Measurements from ENCODE around the gene ZFP14. TPM values are rescaled to one million over a fixed set of nuclear protein-coding genes. Genes with fewer than 3 reads are reported as not detected.

ZFP14 gene
- total RNA-seq, 1 experiment from 2014 or later: 7.9 TPM

DNA sequence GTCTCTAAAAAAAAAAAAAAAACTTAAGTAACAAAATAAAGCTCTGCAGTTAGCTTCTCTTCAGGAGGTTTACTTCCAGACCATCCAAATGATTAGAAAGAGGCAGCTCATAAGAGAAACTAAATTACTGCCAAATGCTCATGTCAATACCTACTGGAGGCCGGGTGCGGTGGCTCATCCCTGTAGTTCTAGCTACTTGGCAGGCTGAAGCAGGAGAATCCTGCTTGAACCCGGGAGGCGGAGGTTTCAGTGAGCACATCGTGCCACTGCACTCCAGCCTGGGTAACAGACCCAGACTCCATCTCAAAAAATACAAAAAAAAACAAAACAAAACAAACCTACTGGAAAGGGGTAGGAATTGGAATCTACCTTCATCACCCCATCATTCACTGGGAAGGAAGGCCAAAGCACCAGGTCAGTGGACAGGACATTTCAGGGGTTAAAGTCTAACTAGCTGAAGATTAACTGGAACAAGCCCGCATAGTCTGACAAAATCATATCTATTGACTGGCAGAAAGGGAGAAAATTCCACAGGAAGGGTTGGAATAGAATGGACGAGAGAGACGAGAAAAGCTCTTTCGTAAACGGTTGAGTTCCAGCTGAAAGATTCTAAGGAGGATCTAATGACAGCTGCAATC lies 1.3 kb downstream of the ZFP14 start:
- POLR2A ChIA-PET: no interaction called here
- H3K4me3 Mint-ChIP-seq: peak overlapping the region; percentile 85
- TF ChIP-seq FOXK1 (CRISPR knock-in tag; IDR thresholded peaks at IDR 0.05) (no peak), HMGXB4 (CRISPR knock-in tag; IDR thresholded peaks at IDR 0.05) (no peak), NR1H2 (CRISPR knock-in tag; IDR thresholded peaks at IDR 0.05) (no peak), ZNF416 (CRISPR knock-in tag; IDR thresholded peaks at IDR 0.05) (no peak), JAZF1 (CRISPR knock-in tag; IDR thresholded peaks at IDR 0.05) (no peak), IRF1 (CRISPR knock-in tag; IDR thresholded peaks at IDR 0.05) (no peak), STAT6 (CRISPR knock-in tag; conservative IDR thresholded peaks at IDR 0.05; ENCODE audit: low read depth) (no peak), RORB (CRISPR knock-in tag; IDR thresholded peaks at IDR 0.05) (no peak), TEAD1 (CRISPR knock-in tag; IDR thresholded peaks at IDR 0.05) (no peak), ZNF396 (CRISPR knock-in tag; IDR thresholded peaks at IDR 0.05; ENCODE audit: borderline replicate concordance) (no peak)
- TF ChIP-seq, protein P1, sequence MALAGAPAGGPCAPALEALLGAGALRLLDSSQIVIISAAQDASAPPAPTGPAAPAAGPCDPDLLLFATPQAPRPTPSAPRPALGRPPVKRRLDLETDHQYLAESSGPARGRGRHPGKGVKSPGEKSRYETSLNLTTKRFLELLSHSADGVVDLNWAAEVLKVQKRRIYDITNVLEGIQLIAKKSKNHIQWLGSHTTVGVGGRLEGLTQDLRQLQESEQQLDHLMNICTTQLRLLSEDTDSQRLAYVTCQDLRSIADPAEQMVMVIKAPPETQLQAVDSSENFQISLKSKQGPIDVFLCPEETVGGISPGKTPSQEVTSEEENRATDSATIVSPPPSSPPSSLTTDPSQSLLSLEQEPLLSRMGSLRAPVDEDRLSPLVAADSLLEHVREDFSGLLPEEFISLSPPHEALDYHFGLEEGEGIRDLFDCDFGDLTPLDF (CRISPR knock-in tag; IDR thresholded peaks at IDR 0.05): no peak
- TF ChIP-seq, protein P2, sequence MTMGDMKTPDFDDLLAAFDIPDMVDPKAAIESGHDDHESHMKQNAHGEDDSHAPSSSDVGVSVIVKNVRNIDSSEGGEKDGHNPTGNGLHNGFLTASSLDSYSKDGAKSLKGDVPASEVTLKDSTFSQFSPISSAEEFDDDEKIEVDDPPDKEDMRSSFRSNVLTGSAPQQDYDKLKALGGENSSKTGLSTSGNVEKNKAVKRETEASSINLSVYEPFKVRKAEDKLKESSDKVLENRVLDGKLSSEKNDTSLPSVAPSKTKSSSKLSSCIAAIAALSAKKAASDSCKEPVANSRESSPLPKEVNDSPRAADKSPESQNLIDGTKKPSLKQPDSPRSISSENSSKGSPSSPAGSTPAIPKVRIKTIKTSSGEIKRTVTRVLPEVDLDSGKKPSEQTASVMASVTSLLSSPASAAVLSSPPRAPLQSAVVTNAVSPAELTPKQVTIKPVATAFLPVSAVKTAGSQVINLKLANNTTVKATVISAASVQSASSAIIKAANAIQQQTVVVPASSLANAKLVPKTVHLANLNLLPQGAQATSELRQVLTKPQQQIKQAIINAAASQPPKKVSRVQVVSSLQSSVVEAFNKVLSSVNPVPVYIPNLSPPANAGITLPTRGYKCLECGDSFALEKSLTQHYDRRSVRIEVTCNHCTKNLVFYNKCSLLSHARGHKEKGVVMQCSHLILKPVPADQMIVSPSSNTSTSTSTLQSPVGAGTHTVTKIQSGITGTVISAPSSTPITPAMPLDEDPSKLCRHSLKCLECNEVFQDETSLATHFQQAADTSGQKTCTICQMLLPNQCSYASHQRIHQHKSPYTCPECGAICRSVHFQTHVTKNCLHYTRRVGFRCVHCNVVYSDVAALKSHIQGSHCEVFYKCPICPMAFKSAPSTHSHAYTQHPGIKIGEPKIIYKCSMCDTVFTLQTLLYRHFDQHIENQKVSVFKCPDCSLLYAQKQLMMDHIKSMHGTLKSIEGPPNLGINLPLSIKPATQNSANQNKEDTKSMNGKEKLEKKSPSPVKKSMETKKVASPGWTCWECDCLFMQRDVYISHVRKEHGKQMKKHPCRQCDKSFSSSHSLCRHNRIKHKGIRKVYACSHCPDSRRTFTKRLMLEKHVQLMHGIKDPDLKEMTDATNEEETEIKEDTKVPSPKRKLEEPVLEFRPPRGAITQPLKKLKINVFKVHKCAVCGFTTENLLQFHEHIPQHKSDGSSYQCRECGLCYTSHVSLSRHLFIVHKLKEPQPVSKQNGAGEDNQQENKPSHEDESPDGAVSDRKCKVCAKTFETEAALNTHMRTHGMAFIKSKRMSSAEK (CRISPR knock-in tag; IDR thresholded peaks at IDR 0.05; ENCODE audit: borderline replicate concordance): no peak

DNA sequence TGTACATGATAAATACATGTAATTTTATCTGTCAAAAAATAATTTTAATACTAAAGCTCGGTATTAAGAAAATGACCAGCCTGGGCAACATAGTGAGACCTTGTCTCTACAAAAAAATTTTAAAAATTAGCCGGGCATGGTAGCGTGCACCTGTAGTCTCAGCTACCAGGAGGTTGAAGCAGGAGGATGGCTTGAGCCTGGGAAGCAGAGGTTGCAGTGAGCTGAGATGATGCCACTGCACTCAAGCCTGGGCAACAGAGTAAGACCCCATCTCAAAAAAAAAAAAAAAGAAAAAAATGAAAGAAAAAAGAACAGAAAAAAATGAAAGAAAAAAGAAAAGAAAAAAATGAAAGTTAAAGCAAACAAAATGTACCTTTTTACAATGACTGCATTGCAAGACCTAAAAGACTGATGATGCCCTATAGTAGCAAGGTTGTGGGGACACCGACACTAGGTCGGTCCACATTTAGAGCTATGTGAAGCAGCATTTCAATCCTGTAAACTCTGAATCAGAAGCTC lies 5.3 kb downstream of the ZFP14 start:
- POLR2A ChIA-PET: no interaction called here
- TF ChIP-seq STAT6 (CRISPR knock-in tag; conservative IDR thresholded peaks at IDR 0.05; ENCODE audit: low read depth) (no peak), ZNF121 (CRISPR knock-in tag; IDR thresholded peaks at IDR 0.05) (peak; percentile 64; the same call in 1 of the 2 replicates)

More for the DNA sequence above, 1.3 kb downstream of the ZFP14 start:
- H3K36me3 Mint-ChIP-seq: no peaks in the 10 kb centered on the region
- peaks cover 9% of the 10 kb centered on the region for H3K4me1 Mint-ChIP-seq
- CTCF ChIA-PET: interaction anchor here (2.0 kb wide), 1 partner anchor 44 kb away, joined by 5 read pairs; no protein-coding TSS in a partner anchor
- H3K9me3 Mint-ChIP-seq: no peaks in the 10 kb centered on the region
- no peak for ATAC-seq
- no peak for DNase-seq (ENCODE audit: low spot score)
- peaks cover 3% of the 10 kb centered on the region for H3K27me3 Mint-ChIP-seq (ENCODE audit: low read depth)
- no peak overlapping the region for H3K27ac Mint-ChIP-seq

More for the DNA sequence above, 5.3 kb downstream of the ZFP14 start:
- no peak overlapping the region for H3K4me3 Mint-ChIP-seq
- no peak overlapping the region for H3K27ac Mint-ChIP-seq
- DNase-seq (ENCODE audit: low spot score): no peak
- no peaks in the 10 kb centered on the region; the same call in 1 of the 2 replicates for H3K27me3 Mint-ChIP-seq (ENCODE audit: low read depth)
- CTCF ChIA-PET: no interaction called here
- ATAC-seq: no peak
- H3K36me3 Mint-ChIP-seq: no peaks in the 10 kb centered on the region
- no peaks in the 10 kb centered on the region for H3K9me3 Mint-ChIP-seq
- peaks cover 9% of the 10 kb centered on the region for H3K4me1 Mint-ChIP-seq
